ENCODE data around the gene SLC35F3. TPM values are rescaled to one million over a fixed set of nuclear protein-coding genes. Genes with fewer than 3 reads are reported as not detected.
A peak's percentile ranks its signal among the peaks of the same experiment; 100 is the strongest.

The SLC35F3 gene
- polyA plus RNA-seq, 1 donor (not counting 4 experiments of a cell fraction or from before 2014, with no cell fraction given), result 13.8 TPM

GRCh38 chr1:234321231-234321630, 416.8 kb downstream of the SLC35F3 start:
- Histone ChIP-seq H3K27ac (ENCODE audit: control insufficient read depth, insufficient read depth, low read length) (peak overlapping the region; percentile 69), H4K20me1 (ENCODE audit: control insufficient read depth, extremely low read depth, insufficient read depth, low read length) (no peaks in the 10 kb centered on the region), H3K9me3 (ENCODE audit: control insufficient read depth, low read depth, low read length) (no peaks in the 10 kb centered on the region), H3K4me1 (ENCODE audit: control insufficient read depth, extremely low read depth, insufficient read depth, low read length) (peaks cover 22% of the 10 kb centered on the region), H3K4me2 (ENCODE audit: control insufficient read depth, extremely low read depth, insufficient read depth, low read depth, low read length) (peak overlapping the region; percentile 49), H3K4me3 (ENCODE audit: control insufficient read depth in 2 of 3, extremely low read depth in 1 of 3, insufficient read depth in 2 of 3, low read depth in 1 of 3, low read length in 3 of 3) (no peak overlapping the region), H3K36me3 (ENCODE audit: control insufficient read depth in 2 of 2, extremely low read depth in 1 of 2, insufficient read depth in 2 of 2, low read length in 2 of 2) (no peaks in the 10 kb centered on the region), H3K9me1 (ENCODE audit: control insufficient read depth, extremely low read depth, insufficient read depth, low read length) (no peaks in the 10 kb centered on the region), H2AFZ (ENCODE audit: control insufficient read depth, low read length) (no peak overlapping the region), H3K79me2 (ENCODE audit: control insufficient read depth, insufficient read depth, low read length) (no peaks in the 10 kb centered on the region), H3K9ac (ENCODE audit: control insufficient read depth, extremely low read depth, insufficient read depth, low read length) (peak overlapping the region; percentile 36), H3K27me3 (ENCODE audit: control insufficient read depth, extremely low read depth, insufficient read depth, low read length) (peaks cover 4% of the 10 kb centered on the region)
- FAIRE-seq (no peak), DNase-seq (ENCODE audit: low read depth, low spot score) (no peak)
- dilution Hi-C loops (cut with MboI; ENCODE audit: extremely low pct_ligation_motif_present, low sequenced_read_pairs), result no loop called here
- no peak for TF ChIP-seq EZH2 (IDR thresholded peaks at IDR 0.05; ENCODE audit: low read length)
- no peak for TF ChIP-seq CTCF (optimal IDR thresholded peaks at IDR 0.05 in 1 of 3, IDR thresholded peaks at IDR 0.05 in 1 of 3, conservative IDR thresholded peaks at IDR 0.05 in 1 of 3; ENCODE audit: extremely low read depth in 1 of 3, insufficient read depth in 2 of 3, low read length in 3 of 3)

GRCh38 chr1:234322097-234322496, 417.6 kb downstream of the SLC35F3 start:
- no peak overlapping the region for H3K4me2 ChIP-seq (ENCODE audit: control insufficient read depth, extremely low read depth, insufficient read depth, low read depth, low read length)
- peaks cover 20% of the 10 kb centered on the region for H3K4me1 ChIP-seq (ENCODE audit: control insufficient read depth, extremely low read depth, insufficient read depth, low read length)
- DNase-seq (ENCODE audit: low read depth, low spot score), result no peak
- H3K4me3 ChIP-seq (ENCODE audit: control insufficient read depth in 2 of 3, extremely low read depth in 1 of 3, insufficient read depth in 2 of 3, low read depth in 1 of 3, low read length in 3 of 3), result no peak overlapping the region
- peaks cover 4% of the 10 kb centered on the region for H3K27me3 ChIP-seq (ENCODE audit: control insufficient read depth, extremely low read depth, insufficient read depth, low read length)
- H3K27ac ChIP-seq (ENCODE audit: control insufficient read depth, insufficient read depth, low read length), result no peak overlapping the region
- dilution Hi-C loops (cut with MboI; ENCODE audit: extremely low pct_ligation_motif_present, low sequenced_read_pairs), result no loop called here
- H3K9me1 ChIP-seq (ENCODE audit: control insufficient read depth, extremely low read depth, insufficient read depth, low read length), result no peaks in the 10 kb centered on the region
- no peaks in the 10 kb centered on the region for H3K36me3 ChIP-seq (ENCODE audit: control insufficient read depth in 2 of 2, extremely low read depth in 1 of 2, insufficient read depth in 2 of 2, low read length in 2 of 2)
- H3K9ac ChIP-seq (ENCODE audit: control insufficient read depth, extremely low read depth, insufficient read depth, low read length), result no peak overlapping the region
- TF ChIP-seq CTCF (optimal IDR thresholded peaks at IDR 0.05 in 1 of 3, IDR thresholded peaks at IDR 0.05 in 1 of 3, conservative IDR thresholded peaks at IDR 0.05 in 1 of 3; ENCODE audit: extremely low read depth in 1 of 3, insufficient read depth in 2 of 3, low read length in 3 of 3) (no peak), EZH2 (IDR thresholded peaks at IDR 0.05; ENCODE audit: low read length) (no peak)
- H3K9me3 ChIP-seq (ENCODE audit: control insufficient read depth, low read depth, low read length), result no peaks in the 10 kb centered on the region
- no peak overlapping the region for H2AFZ ChIP-seq (ENCODE audit: control insufficient read depth, low read length)
- H4K20me1 ChIP-seq (ENCODE audit: control insufficient read depth, extremely low read depth, insufficient read depth, low read length), result no peaks in the 10 kb centered on the region
- no peak for FAIRE-seq
- no peaks in the 10 kb centered on the region for H3K79me2 ChIP-seq (ENCODE audit: control insufficient read depth, insufficient read depth, low read length)
